Esophagus squamous epithelium (tissue), 4 donors: ENCODE results near the gene RHEBL1.

ENCODE experiments used
- CTCF ChIP-seq, 6 experiments: fragments of 450-650 bp in 4 of 6; fragments of 200-600 bp in 2 of 6; sonication (generic) in 2 of 6; IDR thresholded peaks; one replicate each; pipeline ENCODE4 v1.5.1; 2016 to 2019; ENCODE audit warnings: antibody characterized with exemption in 6 of 6, mild to moderate bottlenecking in 4 of 6, moderate library complexity in 4 of 6
- POLR2A ChIP-seq, 4 donors: fragments of 450-650 bp; IDR thresholded peaks; one replicate each; pipeline ENCODE4 v1.6.1; 2017; ENCODE audit warnings: antibody characterized with exemption in 4 of 4, mild to moderate bottlenecking in 4 of 4, moderate library complexity in 3 of 4

- TF ChIP-seq CTCF (IDR thresholded peaks at IDR 0.05) (no peak), POLR2A (IDR thresholded peaks at IDR 0.05) (no peak)
Observed at GRCh38 chr12:49051373-49051764, 18.4 kb downstream of the RHEBL1 start.
